OCI-LY3 (cell line): ENCODE data around the gene LIPE.

Experiments used
- EZH2phosphoT487 ChIP-seq: fragments of 200-600 bp; shearing (Covaris generic); IDR thresholded peaks from 2 replicates; pipeline ENCODE4 v1.6.1; 2018; ENCODE audit warnings: antibody characterized with exemption, mixed run types, low read depth
- TF ChIP-seq, protein P1 (sequence below): fragments of 200-600, 300-600 bp; sonication (generic); IDR thresholded peaks from 2 replicates; pipeline ENCODE4 v1.5.1; 2014; ENCODE audit warnings: antibody characterized with exemption, low read length, low read depth

DNA sequence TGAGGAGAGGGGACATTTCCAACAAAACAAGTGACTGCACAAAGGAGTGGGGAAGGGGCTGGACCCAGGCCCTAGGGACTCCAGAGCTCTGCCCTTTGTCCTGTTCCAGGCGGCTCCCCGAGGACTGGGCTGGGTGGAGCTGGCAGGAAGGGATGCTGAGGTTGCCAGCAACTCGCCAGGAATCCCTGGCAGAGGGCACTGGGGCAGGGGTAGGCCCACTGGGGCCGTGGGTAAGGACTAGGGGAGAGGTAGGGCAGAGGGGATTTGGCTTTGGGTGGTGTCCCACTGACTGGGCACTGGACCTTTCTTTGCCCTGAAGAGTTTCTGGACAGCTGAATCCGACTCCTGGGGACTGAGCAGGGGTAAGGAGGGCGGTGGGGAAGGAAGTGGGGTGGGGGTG lies 7.9 kb downstream of the LIPE start:
- TF ChIP-seq, protein P1, sequence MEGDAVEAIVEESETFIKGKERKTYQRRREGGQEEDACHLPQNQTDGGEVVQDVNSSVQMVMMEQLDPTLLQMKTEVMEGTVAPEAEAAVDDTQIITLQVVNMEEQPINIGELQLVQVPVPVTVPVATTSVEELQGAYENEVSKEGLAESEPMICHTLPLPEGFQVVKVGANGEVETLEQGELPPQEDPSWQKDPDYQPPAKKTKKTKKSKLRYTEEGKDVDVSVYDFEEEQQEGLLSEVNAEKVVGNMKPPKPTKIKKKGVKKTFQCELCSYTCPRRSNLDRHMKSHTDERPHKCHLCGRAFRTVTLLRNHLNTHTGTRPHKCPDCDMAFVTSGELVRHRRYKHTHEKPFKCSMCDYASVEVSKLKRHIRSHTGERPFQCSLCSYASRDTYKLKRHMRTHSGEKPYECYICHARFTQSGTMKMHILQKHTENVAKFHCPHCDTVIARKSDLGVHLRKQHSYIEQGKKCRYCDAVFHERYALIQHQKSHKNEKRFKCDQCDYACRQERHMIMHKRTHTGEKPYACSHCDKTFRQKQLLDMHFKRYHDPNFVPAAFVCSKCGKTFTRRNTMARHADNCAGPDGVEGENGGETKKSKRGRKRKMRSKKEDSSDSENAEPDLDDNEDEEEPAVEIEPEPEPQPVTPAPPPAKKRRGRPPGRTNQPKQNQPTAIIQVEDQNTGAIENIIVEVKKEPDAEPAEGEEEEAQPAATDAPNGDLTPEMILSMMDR, result no peak
- no peak for TF ChIP-seq EZH2phosphoT487
